Left forelimb (tissue), 1 donor: ENCODE results near the gene RFX3.

Experiments used
- DNase-seq: peaks from one replicate; pipeline ENCODE4 v3.0.0-alpha.2; 2018; ENCODE audit warnings: low spot score

Gene RFX3

DNA sequence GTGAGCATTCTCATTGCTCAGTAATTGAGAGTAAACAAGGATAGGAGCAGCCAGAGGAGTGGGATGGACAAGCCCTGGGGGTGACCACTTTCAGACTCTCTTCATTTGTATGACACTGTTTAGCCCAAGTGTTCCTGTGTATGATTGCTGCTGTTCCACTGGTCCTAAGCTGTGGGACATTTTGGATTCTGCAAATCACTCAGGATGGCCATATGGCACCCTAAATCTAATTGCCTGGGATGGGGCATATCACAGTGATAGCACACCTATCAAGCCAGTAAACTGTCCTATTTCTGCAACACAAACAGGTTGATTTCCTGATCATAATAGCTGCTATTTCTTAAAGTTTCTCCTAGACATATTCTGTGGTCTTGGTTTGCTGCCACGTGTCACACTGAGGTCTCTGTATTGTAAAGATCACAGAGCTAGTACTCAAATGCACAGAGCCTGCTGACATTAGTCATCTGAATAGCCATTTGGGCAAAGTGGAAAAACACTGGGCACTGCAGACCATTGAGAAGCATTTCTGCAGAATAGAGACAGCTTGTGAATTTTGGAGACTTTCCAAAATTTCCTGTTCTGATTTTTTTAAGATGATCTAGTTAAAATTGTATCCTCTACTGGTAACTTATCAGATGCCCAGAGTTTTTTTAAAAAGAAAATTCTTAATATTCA lies 320.2 kb downstream of the RFX3 start:
- DNase-seq: no peak

DNA sequence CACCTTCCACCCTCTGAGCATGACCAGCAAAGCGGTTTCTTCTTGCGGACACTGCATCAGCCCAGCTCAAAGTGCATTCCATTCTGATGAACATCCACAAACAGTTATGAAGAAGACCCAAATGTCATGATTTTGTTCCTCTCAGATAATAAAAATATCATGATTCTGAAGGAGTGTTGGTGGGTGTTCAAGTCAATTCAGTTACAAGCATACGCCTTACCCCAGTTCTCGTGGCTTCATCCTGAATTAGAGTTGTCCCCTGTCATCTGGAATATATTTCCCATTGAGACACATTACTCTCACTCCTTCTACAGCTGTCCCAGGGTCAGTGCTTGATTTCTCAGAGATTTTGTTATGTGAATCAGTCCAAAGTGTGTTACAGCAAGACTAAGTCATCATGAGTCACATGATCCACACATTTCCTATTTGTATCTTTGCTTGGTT lies 325.4 kb downstream of the RFX3 start:
- no peak for DNase-seq

DNA sequence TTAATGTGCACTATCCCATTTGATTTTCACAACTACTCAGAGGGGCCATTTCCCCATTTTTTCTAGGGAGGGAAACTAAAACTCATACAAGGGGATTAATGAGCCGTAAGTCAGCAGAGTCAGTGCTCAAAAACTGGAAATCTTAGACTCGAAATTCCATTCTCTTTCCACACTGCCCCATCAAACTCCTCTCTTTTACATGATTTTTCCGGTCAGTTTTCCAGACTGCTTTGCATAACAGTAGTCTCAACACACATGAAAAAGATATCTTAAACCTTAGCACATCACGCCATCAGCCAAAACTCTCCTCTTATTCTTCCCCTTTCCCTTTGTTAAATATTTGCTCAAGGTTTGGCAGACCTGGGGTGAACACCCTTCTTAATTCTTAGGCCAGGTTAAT lies 332.0 kb downstream of the RFX3 start:
- DNase-seq: no peak

DNA sequence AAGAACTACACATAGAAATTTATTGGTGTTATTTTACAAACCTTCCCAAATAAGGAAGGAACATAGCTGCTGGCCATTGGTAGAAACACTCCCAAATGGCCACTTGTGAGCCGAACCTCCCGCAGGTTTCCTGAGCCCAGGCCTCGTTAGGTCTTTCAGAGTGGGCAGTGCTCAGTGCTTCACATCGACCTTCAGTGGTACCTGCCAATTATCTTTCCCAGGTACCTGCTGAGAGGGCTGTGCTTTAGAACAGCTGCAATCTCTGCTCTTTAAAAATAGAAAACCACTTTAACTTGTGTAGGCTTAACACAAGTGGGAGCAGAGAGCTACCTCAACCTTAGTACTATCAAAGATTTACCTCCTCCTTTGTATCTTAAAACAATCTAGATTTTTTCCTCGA lies 334.1 kb downstream of the RFX3 start:
- no peak for DNase-seq

DNA sequence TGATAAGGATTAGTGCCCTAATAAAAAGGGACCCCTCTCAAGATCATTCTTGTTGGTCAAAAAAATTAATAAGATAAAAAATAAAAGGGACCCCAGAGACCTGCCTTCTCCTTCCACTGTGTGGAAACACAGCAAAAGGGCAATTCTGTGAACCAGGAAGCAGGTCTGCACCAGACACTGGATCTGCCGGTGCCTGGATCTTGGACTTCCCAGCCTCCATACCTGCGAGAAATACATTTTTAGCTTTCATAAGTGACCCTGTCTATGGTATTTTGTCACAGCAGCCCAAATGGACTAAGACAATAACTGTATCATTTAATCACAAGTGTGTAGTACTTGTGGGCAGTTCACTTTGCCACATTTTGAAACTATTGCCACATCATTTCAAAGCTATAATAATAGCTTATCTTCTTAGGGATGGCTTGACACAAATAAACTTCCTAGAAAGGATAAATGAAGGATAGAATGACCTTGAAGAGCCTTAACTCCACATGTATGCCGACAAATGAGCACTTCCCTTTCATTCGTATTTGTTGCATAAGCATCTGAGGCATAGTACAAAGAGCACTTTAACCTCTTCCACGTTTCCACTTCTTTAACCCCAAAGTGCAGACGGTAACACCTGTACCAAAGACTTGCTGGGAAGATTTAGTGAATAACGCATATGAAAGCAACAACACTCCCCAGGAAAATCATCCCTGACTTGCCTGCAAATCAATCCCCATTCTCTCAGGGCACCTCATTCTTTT lies 336.5 kb downstream of the RFX3 start:
- DNase-seq: no peak

- DNase-seq: no peak
These were observed 339.1 kb downstream of the RFX3 start for GRCh38 chr9:3186751-3187150.

- DNase-seq: peak; percentile 67
These were observed 344.5 kb downstream of the RFX3 start for GRCh38 chr9:3181049-3181953.

GRCh38 chr9:3180696-3181048 lies 345.1 kb downstream of the RFX3 start:
- DNase-seq: no peak

DNA sequence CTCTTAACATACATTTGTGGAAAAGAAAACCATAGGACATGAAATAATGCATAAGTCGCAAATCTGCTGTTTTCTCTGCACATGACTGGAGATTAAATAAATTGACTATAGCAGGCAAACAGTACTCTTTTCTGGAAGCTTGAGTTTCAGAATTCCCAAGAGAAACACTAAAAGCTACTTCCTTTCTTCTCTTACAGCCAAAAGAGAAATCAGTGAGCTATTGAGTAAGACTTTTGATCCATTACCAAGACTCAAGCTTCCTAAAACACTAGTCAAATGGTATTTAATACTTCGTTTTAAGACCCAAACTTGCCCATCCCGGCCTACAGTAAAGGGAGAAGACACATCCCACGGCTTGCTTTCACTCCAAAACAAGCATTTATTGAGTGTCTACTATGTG lies 346.1 kb downstream of the RFX3 start:
- DNase-seq: no peak

DNA sequence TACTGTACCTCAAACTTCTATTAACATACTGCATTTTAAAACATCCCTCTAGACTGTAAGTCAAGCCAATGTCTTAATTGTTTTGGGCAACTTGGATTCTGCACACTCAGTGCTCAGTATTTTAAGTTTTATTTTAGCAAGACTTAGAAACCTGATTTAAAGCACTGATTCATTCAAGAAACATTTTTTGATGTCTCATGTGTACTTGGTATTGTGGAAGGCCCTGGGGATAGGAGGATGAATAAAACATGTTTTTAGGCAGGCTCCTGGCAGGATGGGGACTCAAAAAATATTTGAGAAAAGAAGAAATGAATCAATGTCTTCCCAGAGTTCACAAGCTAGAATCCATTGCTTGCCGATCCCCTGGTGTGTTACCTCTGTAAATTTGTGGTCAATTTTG lies 347.9 kb downstream of the RFX3 start:
- no peak for DNase-seq

- no peak for DNase-seq
These were observed 348.5 kb downstream of the RFX3 start for GRCh38 chr9:3177146-3177761.

GRCh38 chr9:3173374-3173773 lies 352.4 kb downstream of the RFX3 start:
- no peak for DNase-seq

DNA sequence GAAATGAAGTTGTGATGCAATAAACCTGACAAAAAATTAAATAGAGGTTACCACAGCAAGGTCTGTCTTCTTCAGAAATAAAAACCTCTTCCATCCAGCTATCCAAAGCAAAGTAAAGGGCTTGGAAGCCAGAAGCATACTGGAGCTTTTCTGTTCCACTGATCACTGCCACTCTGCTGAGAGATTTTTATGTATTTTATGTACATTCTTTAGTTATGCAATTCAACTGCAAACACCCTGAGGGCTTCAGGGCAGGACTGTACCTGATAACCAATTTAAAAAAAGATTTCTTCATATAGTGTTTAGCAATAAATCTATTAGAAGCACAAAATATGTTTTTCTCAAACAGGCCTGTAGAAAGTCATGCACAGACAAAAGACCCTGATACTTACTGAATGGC lies 355.0 kb downstream of the RFX3 start:
- no peak for DNase-seq
